B cell (primary cell): ENCODE results near the gene LDLRAD3. TPM values are rescaled to one million over a fixed set of nuclear protein-coding genes. Genes with fewer than 3 reads are reported as not detected.

Source experiments
- ATAC-seq: fragments of 200-7000 bp; cut with Tn5 transposase; one replicate; pipeline ENCODE4 v1.10.0; 2021; ENCODE audit warnings: low read depth, mild to moderate bottlenecking, moderate number of reproducible peaks, moderate library complexity
- CTCF ChIA-PET: fragments of 350-600 bp; sonication (Branson Sonifier 250); formaldehyde crosslinking; loops from one replicate; lab custom pipeline; 2021; ENCODE audit warnings: antibody characterized with exemption, inconsistent platforms; lab: Charles Lee
- POLR2A ChIA-PET: fragments of 350-600 bp; sonication (Branson Sonifier 250); formaldehyde crosslinking; loops from one replicate; lab custom pipeline; 2021; ENCODE audit warnings: antibody characterized with exemption; lab: Charles Lee
- DNase-seq: peaks from one replicate; pipeline ENCODE4 v3.0.0; 2013
- H2AFZ ChIP-seq: 2 replicates; pipeline ENCODE4 v1.6.1; 2012; ENCODE audit warnings: mild to moderate bottlenecking, low read depth, low read length; ENCODE audit not compliant: insufficient read depth, poor library complexity, severe bottlenecking
- H3K27ac ChIP-seq, 2 donors: 1 replicate in 1 of 2; 2 replicates in 1 of 2; pipeline ENCODE4 v1.5.1; 2012 to 2013; ENCODE audit warnings: low read length in 2 of 2, mild to moderate bottlenecking in 2 of 2, moderate library complexity in 1 of 2
- H3K27me3 ChIP-seq, 4 experiments: fragments of 200-600 bp in 1 of 4; sonication (generic) in 1 of 4; replicated peaks in 1 of 4; 1 replicate in 2 of 4; 2 replicates in 2 of 4; pipeline versions ENCODE4 v1.6.1 to v1.7.0; 2013 to 2016; ENCODE audit warnings: low read length in 3 of 4, mild to moderate bottlenecking in 2 of 4, mixed read lengths in 1 of 4, moderate library complexity in 1 of 4; ENCODE audit not compliant: insufficient read depth in 4 of 4, control insufficient read depth in 3 of 4; ENCODE audit errors: control extremely low read depth in 1 of 4
- H3K36me3 ChIP-seq, 2 experiments: replicated peaks in 1 of 2; 1 replicate in 1 of 2; 2 replicates in 1 of 2; pipeline versions ENCODE4 v1.6.1 to v1.7.1; 2013; ENCODE audit warnings: low read length in 1 of 2; ENCODE audit not compliant: insufficient read depth in 2 of 2, control insufficient read depth in 1 of 2; ENCODE audit errors: control extremely low read depth in 1 of 2, extremely low read depth in 1 of 2
- H3K4me1 ChIP-seq, 2 donors: fragments of 200-600 bp in 1 of 2; sonication (generic) in 1 of 2; 1 replicate in 1 of 2; 2 replicates in 1 of 2; pipeline versions ENCODE4 v1.5.1 to v1.6.1; 2013 to 2017; ENCODE audit warnings: low read length in 2 of 2; ENCODE audit not compliant: control insufficient read depth in 2 of 2, insufficient read depth in 2 of 2
- H3K4me2 ChIP-seq: replicated peaks from 2 replicates; pipeline ENCODE3; 2012; ENCODE audit warnings: mild to moderate bottlenecking, low read depth, low read length; ENCODE audit not compliant: poor library complexity, severe bottlenecking
- H3K4me3 ChIP-seq, 5 experiments: fragments of 200-600 bp in 1 of 5; sonication (generic) in 1 of 5; 1 replicate in 3 of 5; 2 replicates in 2 of 5; pipeline versions ENCODE4 v1.5.1 to v1.7.0; 2011 to 2016; ENCODE audit warnings: low read length in 4 of 5, mild to moderate bottlenecking in 4 of 5, low read depth in 2 of 5, control low read depth in 1 of 5, moderate library complexity in 1 of 5; ENCODE audit not compliant: insufficient read depth in 1 of 5; ENCODE audit errors: control extremely low read depth in 1 of 5, extremely low read depth in 1 of 5
- H3K79me2 ChIP-seq: fragments of 200-600 bp; sonication (generic); one replicate; pipeline ENCODE4 v1.6.0; 2016; ENCODE audit warnings: low read length; ENCODE audit not compliant: control insufficient read depth, insufficient read depth
- H3K9ac ChIP-seq: fragments of 200-600 bp; sonication (generic); 2 replicates; pipeline ENCODE4 v1.6.1; 2017; ENCODE audit warnings: mild to moderate bottlenecking, low read length, moderate library complexity
- H3K9me3 ChIP-seq, 3 donors: one replicate each; pipeline versions ENCODE4 v1.6.1 to v1.7.1; 2013; ENCODE audit warnings: low read length in 2 of 3; ENCODE audit not compliant: control insufficient read depth in 2 of 3, insufficient read depth in 1 of 3; ENCODE audit errors: control extremely low read depth in 1 of 3
- H4K20me1 ChIP-seq: 2 replicates; pipeline ENCODE4 v1.6.0; 2012; ENCODE audit warnings: mild to moderate bottlenecking, low read length; ENCODE audit not compliant: insufficient read depth, control insufficient read depth, poor library complexity, severe bottlenecking
- H3K27ac Mint-ChIP-seq: one replicate; pipeline ENCODE4 v1.8.0; 2021; ENCODE audit warnings: mixed read lengths
- H3K27me3 Mint-ChIP-seq: one replicate; pipeline ENCODE4 v1.8.0; 2021; ENCODE audit warnings: mixed read lengths
- H3K4me1 Mint-ChIP-seq: one replicate; pipeline ENCODE4 v1.8.0; 2021; ENCODE audit warnings: mixed read lengths
- H3K4me3 Mint-ChIP-seq: one replicate; pipeline ENCODE4 v1.8.0; 2021; ENCODE audit warnings: mixed read lengths
- H3K9me3 Mint-ChIP-seq: one replicate; pipeline ENCODE4 v1.8.0; 2022; ENCODE audit warnings: mixed read lengths; ENCODE audit not compliant: insufficient read depth
- EZH2 ChIP-seq: IDR thresholded peaks from 2 replicates; pipeline ENCODE4 v1.6.1; 2012; ENCODE audit warnings: borderline replicate concordance, low read depth, mild to moderate bottlenecking, moderate library complexity, low read length; ENCODE audit not compliant: insufficient read depth, poor library complexity, severe bottlenecking
- WGBS: methylation state at CpG from one replicate; pipeline ENCODE4 v1.1.5; 2013; ENCODE audit warnings: missing lambda C conversion rate; ENCODE audit not compliant: insufficient coverage; 5-methylcytosine and 5-hydroxymethylcytosine counted together
- intact Hi-C: fragments of 100-400 bp; cut with micrococcal nuclease; formaldehyde crosslinking; loops from one replicate; pipeline ENCODE4 v1.10.0; 2022
- polyA plus RNA-seq: library from polyadenylated mRNA; depleted of rRNA; stranded (reverse); fragments of >200 nt; gene quantifications from 2 replicates; pipeline ENCODE4 v1.2.3, GENCODE V29; 2012
- total RNA-seq, 2 donors: library from RNA; stranded (reverse); fragments of 120-200 nt in 1 of 2; gene quantifications; 1 replicate in 1 of 2; 2 replicates in 1 of 2; pipeline versions ENCODE4 v1.2.3 to v1.2.4, GENCODE V29; 2013 to 2022
- TF ChIP-seq, protein P1 (sequence below): fragments of 200-600 bp; IDR thresholded peaks from one replicate; pipeline ENCODE4 v1.8.0; 2022; ENCODE audit warnings: antibody characterized with exemption, mild to moderate bottlenecking

Gene LDLRAD3
- total and polyA plus RNA-seq, 2 donors (not counting 1 experiment from before 2014, with no cell fraction given), result 0.01 TPM; not detected in 1

DNA sequence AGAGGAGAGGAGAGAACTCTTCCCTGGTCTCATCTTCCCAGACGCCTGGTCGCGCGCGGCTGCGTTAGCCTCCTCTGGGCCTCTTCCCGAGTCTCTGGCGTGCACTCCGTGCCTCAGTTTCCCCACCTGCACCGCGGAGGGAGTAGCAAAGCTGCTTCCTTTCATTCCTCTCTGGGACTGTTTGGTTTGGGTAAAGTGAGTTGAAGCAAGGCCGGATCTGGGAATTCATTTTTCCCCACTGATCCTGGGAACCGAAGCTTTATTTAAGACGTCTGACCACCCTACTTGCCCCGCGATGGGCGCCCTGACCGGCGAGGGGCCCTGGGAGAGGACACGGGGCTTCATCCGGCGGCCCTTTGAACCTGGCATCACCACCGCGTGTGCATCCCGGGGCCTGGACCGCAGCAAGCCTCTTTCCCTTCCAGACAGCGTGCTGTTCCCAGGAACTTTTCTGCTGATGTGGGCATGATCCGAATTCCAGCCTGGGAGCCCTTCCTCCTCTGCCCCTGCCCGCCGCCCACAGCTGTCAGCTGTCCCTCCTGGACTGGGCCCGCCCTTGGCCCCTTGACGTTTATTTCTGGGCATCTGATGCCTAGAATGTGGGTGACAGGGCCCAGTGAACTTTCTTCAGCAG lies 758 bp downstream of the LDLRAD3 start:
- Histone ChIP-seq H2AFZ (peak overlapping the region; percentile 38), H3K4me2 (peak overlapping the region; percentile 83), H3K9me3 (no peaks in the 10 kb centered on the region), H4K20me1 (no peaks in the 10 kb centered on the region), H3K27ac (no peak overlapping the region), H3K4me1 (peaks cover 6 to 12% of the 10 kb centered on the region in 2 donors), H3K79me2 (no peaks in the 10 kb centered on the region), H3K9ac (peak overlapping the region; percentile 47), H3K36me3 (no peaks in the 10 kb centered on the region), H3K4me3 (peak overlapping the region in 2 of 5 experiments; percentile 38 to 44), H3K27me3 (peaks cover 0 to 29% (median 14%) of the 10 kb centered on the region in 4 experiments)
- intact Hi-C loops, result no loop called here
- no peak for ATAC-seq
- H3K4me3 Mint-ChIP-seq, result peak overlapping the region; percentile 84
- H3K9me3 Mint-ChIP-seq, result no peaks in the 10 kb centered on the region
- peaks cover 10% of the 10 kb centered on the region for H3K4me1 Mint-ChIP-seq
- no peak for DNase-seq
- ChIA-PET CTCF (no interaction called here), POLR2A (no interaction called here)
- peaks cover 64% of the 10 kb centered on the region for H3K27me3 Mint-ChIP-seq
- 59% methylated on average over 30 of the region's 32 CpGs for WGBS
- no peak for TF ChIP-seq EZH2
- TF ChIP-seq, protein P1, sequence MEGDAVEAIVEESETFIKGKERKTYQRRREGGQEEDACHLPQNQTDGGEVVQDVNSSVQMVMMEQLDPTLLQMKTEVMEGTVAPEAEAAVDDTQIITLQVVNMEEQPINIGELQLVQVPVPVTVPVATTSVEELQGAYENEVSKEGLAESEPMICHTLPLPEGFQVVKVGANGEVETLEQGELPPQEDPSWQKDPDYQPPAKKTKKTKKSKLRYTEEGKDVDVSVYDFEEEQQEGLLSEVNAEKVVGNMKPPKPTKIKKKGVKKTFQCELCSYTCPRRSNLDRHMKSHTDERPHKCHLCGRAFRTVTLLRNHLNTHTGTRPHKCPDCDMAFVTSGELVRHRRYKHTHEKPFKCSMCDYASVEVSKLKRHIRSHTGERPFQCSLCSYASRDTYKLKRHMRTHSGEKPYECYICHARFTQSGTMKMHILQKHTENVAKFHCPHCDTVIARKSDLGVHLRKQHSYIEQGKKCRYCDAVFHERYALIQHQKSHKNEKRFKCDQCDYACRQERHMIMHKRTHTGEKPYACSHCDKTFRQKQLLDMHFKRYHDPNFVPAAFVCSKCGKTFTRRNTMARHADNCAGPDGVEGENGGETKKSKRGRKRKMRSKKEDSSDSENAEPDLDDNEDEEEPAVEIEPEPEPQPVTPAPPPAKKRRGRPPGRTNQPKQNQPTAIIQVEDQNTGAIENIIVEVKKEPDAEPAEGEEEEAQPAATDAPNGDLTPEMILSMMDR, result no peak
- H3K27ac Mint-ChIP-seq, result no peak overlapping the region

DNA sequence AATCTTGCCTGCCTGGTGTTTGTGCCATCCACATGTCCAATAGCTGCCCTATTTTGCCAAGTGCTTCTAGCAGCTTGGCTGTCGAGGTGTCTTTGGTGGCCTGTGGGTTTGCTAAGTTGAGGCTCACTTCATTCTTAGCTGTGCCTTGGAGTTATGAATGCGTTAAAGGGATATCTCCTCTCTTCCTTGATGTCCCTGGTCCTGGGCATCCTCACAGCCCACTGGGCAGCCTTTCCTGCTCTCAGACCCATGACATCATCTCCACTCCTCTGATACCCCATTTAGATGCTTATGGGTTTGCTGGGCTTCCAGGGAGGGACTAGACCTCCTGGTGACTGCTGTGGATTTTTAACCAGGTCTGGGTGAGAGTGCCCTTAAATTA lies 1.3 kb downstream of the LDLRAD3 start:
- Mint-ChIP-seq H3K27me3 (peaks cover 61% of the 10 kb centered on the region), H3K4me3 (peak overlapping the region; percentile 84), H3K27ac (no peak overlapping the region), H3K9me3 (no peaks in the 10 kb centered on the region), H3K4me1 (peaks cover 10% of the 10 kb centered on the region)
- H4K20me1 ChIP-seq, result no peaks in the 10 kb centered on the region
- H3K9ac ChIP-seq, result no peak overlapping the region
- ChIA-PET CTCF (no interaction called here), POLR2A (no interaction called here)
- no peaks in the 10 kb centered on the region for H3K79me2 ChIP-seq
- peaks cover 6 to 12% of the 10 kb centered on the region in 2 donors for H3K4me1 ChIP-seq
- ATAC-seq (no peak), DNase-seq (peak; percentile 8)
- H3K27me3 ChIP-seq, result peaks cover 0 to 29% (median 14%) of the 10 kb centered on the region in 4 experiments
- intact Hi-C loops, result no loop called here
- WGBS, result 88% methylated on average over 2 of the region's 2 CpGs
- no peak overlapping the region for H3K4me2 ChIP-seq
- no peak overlapping the region for H3K27ac ChIP-seq
- no peaks in the 10 kb centered on the region for H3K36me3 ChIP-seq
- TF ChIP-seq, protein P1, result no peak
- no peak for TF ChIP-seq EZH2
- no peaks in the 10 kb centered on the region for H3K9me3 ChIP-seq
- H2AFZ ChIP-seq, result no peak overlapping the region
- no peak overlapping the region for H3K4me3 ChIP-seq
